CD14-positive monocyte (primary cell): Measurements from ENCODE around the gene STK32C. TPM values are rescaled to one million over a fixed set of nuclear protein-coding genes. Genes with fewer than 3 reads are reported as not detected.

ENCODE experiments used
- DNase-seq, 3 donors: peaks; one replicate each; pipeline ENCODE4 v3.0.0-alpha.2; 2011 to 2022
- H2AFZ ChIP-seq: 2 replicates; pipeline ENCODE4 v1.6.0; 2012; ENCODE audit warnings: mild to moderate bottlenecking, low read depth, low read length, inconsistent platforms; ENCODE audit not compliant: insufficient read depth, poor library complexity, severe bottlenecking
- H3K27ac ChIP-seq, 2 donors: 1 replicate in 1 of 2; 2 replicates in 1 of 2; pipeline ENCODE4 v1.5.1; 2012 to 2013; ENCODE audit warnings: low read length in 2 of 2, control low read depth in 1 of 2, inconsistent platforms in 1 of 2, low read depth in 1 of 2, mild to moderate bottlenecking in 1 of 2
- H3K27me3 ChIP-seq, 2 donors: one replicate each; pipeline versions ENCODE4 v1.6.0 to v1.6.1; 2011 to 2013; ENCODE audit warnings: low read length in 2 of 2; ENCODE audit not compliant: control insufficient read depth in 2 of 2, insufficient read depth in 2 of 2
- H3K36me3 ChIP-seq, 2 donors: replicated peaks in 1 of 2; 1 replicate in 1 of 2; 2 replicates in 1 of 2; pipeline versions ENCODE4 v1.5.1 to v1.6.1; 2012 to 2013; ENCODE audit warnings: low read length in 2 of 2, control low read depth in 1 of 2, inconsistent platforms in 1 of 2, mild to moderate bottlenecking in 1 of 2; ENCODE audit not compliant: insufficient read depth in 2 of 2, control insufficient read depth in 1 of 2
- H3K4me1 ChIP-seq, 2 donors: 1 replicate in 1 of 2; 2 replicates in 1 of 2; pipeline versions ENCODE4 v1.5.1 to v1.6.1; 2012 to 2013; ENCODE audit warnings: low read length in 2 of 2, control low read depth in 1 of 2, inconsistent platforms in 1 of 2, mild to moderate bottlenecking in 1 of 2, moderate library complexity in 1 of 2; ENCODE audit not compliant: insufficient read depth in 2 of 2, control insufficient read depth in 1 of 2
- H3K4me2 ChIP-seq: replicated peaks from 2 replicates; pipeline ENCODE3; 2012; ENCODE audit warnings: low read length, moderate library complexity, mild to moderate bottlenecking; ENCODE audit not compliant: poor library complexity, severe bottlenecking; ENCODE audit errors: extremely low read depth
- H3K4me3 ChIP-seq, 3 experiments: fragments of 200-600 bp in 1 of 3; sonication (generic) in 1 of 3; replicated peaks in 1 of 3; 1 replicate in 2 of 3; 2 replicates in 1 of 3; pipeline ENCODE4 v1.5.1; 2011 to 2013; ENCODE audit warnings: low read length in 3 of 3, mild to moderate bottlenecking in 3 of 3, control low read depth in 2 of 3, low read depth in 2 of 3, inconsistent platforms in 1 of 3, moderate library complexity in 1 of 3
- H3K79me2 ChIP-seq: 2 replicates; pipeline ENCODE4 v1.6.0; 2012; ENCODE audit warnings: mild to moderate bottlenecking, control low read depth, inconsistent platforms, low read length, moderate library complexity; ENCODE audit not compliant: insufficient read depth
- H3K9ac ChIP-seq: 2 replicates; pipeline ENCODE4 v1.6.0; 2017; ENCODE audit warnings: low read length, mild to moderate bottlenecking; ENCODE audit not compliant: insufficient read depth, poor library complexity, severe bottlenecking
- H3K9me3 ChIP-seq, 2 donors: replicated peaks in 1 of 2; 1 replicate in 1 of 2; 2 replicates in 1 of 2; pipeline versions ENCODE4 v1.5.1 to v1.6.1; 2012 to 2013; ENCODE audit warnings: low read length in 2 of 2, control low read depth in 1 of 2; ENCODE audit not compliant: control insufficient read depth in 1 of 2, insufficient read depth in 1 of 2
- H4K20me1 ChIP-seq: 2 replicates; pipeline ENCODE4 v1.6.0; 2012; ENCODE audit warnings: mild to moderate bottlenecking, low read length, control low read depth, moderate library complexity; ENCODE audit not compliant: insufficient read depth
- H3K27ac Mint-ChIP-seq, 7 donors: one replicate each; pipeline ENCODE4 v1.8.0; 2020; ENCODE audit warnings: mild to moderate bottlenecking in 7 of 7, mixed read lengths in 7 of 7, moderate library complexity in 6 of 7, inconsistent platforms in 2 of 7
- H3K27me3 Mint-ChIP-seq, 3 donors: one replicate each; pipeline ENCODE4 v1.8.0; 2021 to 2022; ENCODE audit warnings: low read depth in 3 of 3, mild to moderate bottlenecking in 3 of 3, mixed read lengths in 3 of 3, moderate library complexity in 3 of 3, inconsistent platforms in 1 of 3
- H3K36me3 Mint-ChIP-seq, 2 donors: one replicate each; pipeline ENCODE4 v1.8.0; 2020; ENCODE audit warnings: mixed read lengths in 2 of 2, inconsistent platforms in 1 of 2, mild to moderate bottlenecking in 1 of 2
- H3K4me1 Mint-ChIP-seq: one replicate; pipeline ENCODE4 v1.8.0; 2020; ENCODE audit warnings: mild to moderate bottlenecking, mixed read lengths
- H3K4me3 Mint-ChIP-seq, 2 donors: one replicate each; pipeline ENCODE4 v1.8.0; 2020; ENCODE audit warnings: mild to moderate bottlenecking in 2 of 2, mixed read lengths in 2 of 2, moderate library complexity in 1 of 2
- H3K9me3 Mint-ChIP-seq, 7 donors: one replicate each; pipeline ENCODE4 v1.8.0; 2020 to 2022; ENCODE audit warnings: mixed read lengths in 7 of 7, mild to moderate bottlenecking in 6 of 7, moderate library complexity in 6 of 7, inconsistent platforms in 2 of 7
- WGBS: methylation state at CpG from one replicate; pipeline ENCODE4 v1.1.5; 2013; ENCODE audit warnings: missing lambda C conversion rate; ENCODE audit not compliant: insufficient coverage; 5-methylcytosine and 5-hydroxymethylcytosine counted together
- intact Hi-C, 2 donors: fragments of 100-400 bp; cut with micrococcal nuclease; formaldehyde crosslinking; loops; one replicate each; pipeline versions ENCODE4 v1.15.0 to v1.15.1; 2023
- polyA plus RNA-seq, 3 donors: library from polyadenylated mRNA; depleted of rRNA in 1 of 3; unstranded in 2 of 3; stranded (reverse) in 1 of 3; fragments of 300-500 nt in 2 of 3; fragments of >200 nt in 1 of 3; fragmentation: Illumina TruSeq in 2 of 3; gene quantifications; 1 replicate in 2 of 3; 2 replicates in 1 of 3; pipeline ENCODE4 v1.2.3, GENCODE V29; 2012 to 2021
- TF ChIP-seq, protein P1 (sequence below): fragments of 200-600 bp; IDR thresholded peaks from one replicate; pipeline ENCODE4 v1.8.0; 2022; ENCODE audit warnings: antibody characterized with exemption, mild to moderate bottlenecking

STK32C gene
- polyA plus RNA-seq, 3 donors = 13.6 to 22.8 (median 18.4) TPM

DNA sequence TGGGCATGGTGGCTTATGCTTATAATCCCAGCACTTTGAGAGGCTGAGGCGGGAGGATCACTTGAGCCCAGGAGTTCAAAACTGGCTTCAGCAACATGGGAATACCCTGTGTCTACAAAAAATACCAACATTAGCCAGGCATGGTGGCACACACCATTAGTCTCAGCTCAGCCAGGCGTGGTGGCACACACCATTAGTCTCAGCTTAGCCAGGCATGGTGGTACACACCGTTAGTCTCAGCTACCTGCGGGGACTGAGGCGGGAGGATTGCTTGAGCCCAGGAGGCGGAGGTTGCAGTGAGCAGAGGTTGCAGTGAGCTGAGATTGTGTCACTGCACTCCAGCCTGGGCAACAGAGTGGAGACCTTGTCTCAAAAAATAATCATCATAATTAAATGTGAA lies 33.3 kb upstream of the STK32C start:
- WGBS = 100% methylated on average over 6 of the region's 6 CpGs
- peaks cover 46 to 51% of the 10 kb centered on the region in 2 donors for H3K36me3 Mint-ChIP-seq
- Histone ChIP-seq H3K27ac (no peak overlapping the region), H3K4me1 (peaks cover 7 to 16% of the 10 kb centered on the region in 2 donors), H3K36me3 (peaks cover 12 to 48% of the 10 kb centered on the region in 2 donors), H4K20me1 (no peaks in the 10 kb centered on the region), H3K79me2 (no peaks in the 10 kb centered on the region), H3K4me3 (no peak overlapping the region), H2AFZ (no peak overlapping the region), H3K9me3 (no peaks in the 10 kb centered on the region), H3K4me2 (no peak overlapping the region), H3K27me3 (no peaks in the 10 kb centered on the region), H3K9ac (no peak overlapping the region)
- no peak overlapping the region for H3K27ac Mint-ChIP-seq
- no peak for DNase-seq
- H3K9me3 Mint-ChIP-seq = peaks cover 0 to 4% (median 0%) of the 10 kb centered on the region in 7 donors
- H3K27me3 Mint-ChIP-seq = peaks cover 0 to 1% (median 1%) of the 10 kb centered on the region in 3 donors
- no peak overlapping the region for H3K4me3 Mint-ChIP-seq
- H3K4me1 Mint-ChIP-seq = peaks cover 15% of the 10 kb centered on the region
- TF ChIP-seq, protein P1, sequence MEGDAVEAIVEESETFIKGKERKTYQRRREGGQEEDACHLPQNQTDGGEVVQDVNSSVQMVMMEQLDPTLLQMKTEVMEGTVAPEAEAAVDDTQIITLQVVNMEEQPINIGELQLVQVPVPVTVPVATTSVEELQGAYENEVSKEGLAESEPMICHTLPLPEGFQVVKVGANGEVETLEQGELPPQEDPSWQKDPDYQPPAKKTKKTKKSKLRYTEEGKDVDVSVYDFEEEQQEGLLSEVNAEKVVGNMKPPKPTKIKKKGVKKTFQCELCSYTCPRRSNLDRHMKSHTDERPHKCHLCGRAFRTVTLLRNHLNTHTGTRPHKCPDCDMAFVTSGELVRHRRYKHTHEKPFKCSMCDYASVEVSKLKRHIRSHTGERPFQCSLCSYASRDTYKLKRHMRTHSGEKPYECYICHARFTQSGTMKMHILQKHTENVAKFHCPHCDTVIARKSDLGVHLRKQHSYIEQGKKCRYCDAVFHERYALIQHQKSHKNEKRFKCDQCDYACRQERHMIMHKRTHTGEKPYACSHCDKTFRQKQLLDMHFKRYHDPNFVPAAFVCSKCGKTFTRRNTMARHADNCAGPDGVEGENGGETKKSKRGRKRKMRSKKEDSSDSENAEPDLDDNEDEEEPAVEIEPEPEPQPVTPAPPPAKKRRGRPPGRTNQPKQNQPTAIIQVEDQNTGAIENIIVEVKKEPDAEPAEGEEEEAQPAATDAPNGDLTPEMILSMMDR = no peak
- intact Hi-C loops = loop anchor here in 1 of 2 donors (5.0 kb wide), 1 partner anchor 34 kb away; the partner anchor contains the start of gene STK32C

DNA sequence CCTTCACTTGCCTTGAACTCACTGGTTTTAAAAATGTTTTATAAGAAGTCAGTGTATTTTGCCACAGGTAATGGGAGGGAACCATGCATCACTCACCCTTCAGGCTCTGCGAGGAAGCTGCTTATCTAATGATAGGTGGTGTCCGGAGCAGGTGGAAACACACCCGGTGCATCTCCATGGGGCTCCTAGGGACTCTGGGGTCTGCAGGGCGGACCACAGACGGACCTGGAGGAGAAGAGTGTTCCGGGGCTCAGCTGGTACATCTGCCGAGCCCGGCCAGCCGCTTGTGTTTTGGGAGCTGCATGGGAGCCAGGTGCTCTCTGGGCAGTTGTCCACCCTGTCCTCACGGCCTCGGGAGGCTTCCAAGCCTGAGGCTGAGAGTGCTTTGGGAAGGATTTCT lies 31.5 kb upstream of the STK32C start:
- Histone ChIP-seq H3K9me3 (no peaks in the 10 kb centered on the region), H3K27me3 (no peaks in the 10 kb centered on the region), H3K4me1 (peaks cover 25 to 32% of the 10 kb centered on the region in 2 donors), H3K9ac (no peak overlapping the region), H3K4me3 (no peak overlapping the region), H3K79me2 (no peaks in the 10 kb centered on the region), H4K20me1 (no peaks in the 10 kb centered on the region), H3K27ac (no peak overlapping the region), H3K4me2 (no peak overlapping the region), H2AFZ (no peak overlapping the region), H3K36me3 (peaks cover 2 to 30% of the 10 kb centered on the region in 2 donors)
- no peak for DNase-seq
- Mint-ChIP-seq H3K9me3 (peaks cover 0 to 4% (median 0%) of the 10 kb centered on the region in 7 donors), H3K36me3 (peaks cover 30 to 34% of the 10 kb centered on the region in 2 donors), H3K27me3 (peaks cover 0 to 1% (median 1%) of the 10 kb centered on the region in 3 donors), H3K4me1 (peaks cover 31% of the 10 kb centered on the region), H3K4me3 (no peak overlapping the region), H3K27ac (no peak overlapping the region)
- intact Hi-C loops = loop anchor here in 1 of 2 donors (10.0 kb wide), 1 partner anchor 196 kb away; the partner anchor contains the start of gene INPP5A
- WGBS = no CpG with 5 or more reads among the region's 11 CpGs
- TF ChIP-seq, protein P1 = no peak
